Nucleus accumbens (tissue), 56 donors: Measurements from ENCODE around the gene ATP6V0E1.
A peak's percentile ranks its signal among the peaks of the same experiment; 100 is the strongest.
"Not testable (repeated sequence)": the region's sequence is repeated elsewhere in the genome, so short reads cannot be mapped to it uniquely, and the experiment has no call there.

Source experiments
- DNase-seq, 56 donors: peaks; one replicate each; lab custom pipeline; 2025; lab: John Stamatoyannopoulos, UW

Gene ATP6V0E1

GRCh38 chr5:173057062-173057924 lies 73.7 kb downstream of the ATP6V0E1 start:
- DNase-seq, result peak; percentile 84 to 99 (median 98)

DNA sequence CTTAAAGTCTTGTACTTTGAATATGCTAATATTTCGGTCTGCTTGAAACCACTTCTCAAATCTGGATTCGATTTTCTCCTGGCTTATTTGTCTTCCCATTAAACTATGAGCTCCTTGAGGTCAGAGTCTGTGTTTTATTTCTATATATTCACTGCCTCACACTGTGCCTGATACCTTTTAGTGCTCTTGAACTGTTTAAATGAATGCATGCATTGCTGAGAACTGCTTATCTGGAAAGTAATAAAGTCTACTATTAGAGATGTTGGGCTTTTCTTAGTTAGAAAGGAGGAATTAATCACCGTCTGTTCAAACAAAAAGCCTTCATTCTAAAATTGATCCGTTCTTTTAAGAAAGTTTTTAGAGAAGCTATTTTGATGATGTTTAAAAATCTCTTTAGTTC lies 78.6 kb downstream of the ATP6V0E1 start:
- DNase-seq, result no peak

GRCh38 chr5:173065155-173065554 lies 81.6 kb downstream of the ATP6V0E1 start:
- no peak for DNase-seq

DNA sequence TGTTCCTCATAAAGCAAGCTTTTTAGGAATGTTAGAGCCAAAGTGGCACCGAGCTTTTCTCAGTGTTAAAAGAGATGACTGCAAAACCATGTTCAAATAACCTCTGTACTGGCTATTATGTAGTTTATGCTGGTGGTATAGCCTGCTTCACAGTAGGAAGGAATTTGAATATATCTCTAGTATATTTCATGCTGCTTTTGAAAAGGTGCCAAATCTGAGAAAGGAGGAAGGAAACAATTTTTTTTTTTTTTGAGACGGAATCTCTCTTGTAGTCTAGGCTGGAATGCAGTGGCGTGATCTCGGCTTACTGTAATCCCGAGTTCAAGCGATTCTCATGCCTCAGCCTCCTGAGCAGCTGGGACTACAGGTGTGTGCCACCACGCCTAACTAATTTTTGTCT lies 86.1 kb downstream of the ATP6V0E1 start:
- no peak for DNase-seq

- DNase-seq, result no peak
Measured at GRCh38 chr5:173075137-173075843, 91.7 kb downstream of the ATP6V0E1 start.

- DNase-seq, result no peak
Measured at GRCh38 chr5:173075970-173076369, 92.4 kb downstream of the ATP6V0E1 start.

DNA sequence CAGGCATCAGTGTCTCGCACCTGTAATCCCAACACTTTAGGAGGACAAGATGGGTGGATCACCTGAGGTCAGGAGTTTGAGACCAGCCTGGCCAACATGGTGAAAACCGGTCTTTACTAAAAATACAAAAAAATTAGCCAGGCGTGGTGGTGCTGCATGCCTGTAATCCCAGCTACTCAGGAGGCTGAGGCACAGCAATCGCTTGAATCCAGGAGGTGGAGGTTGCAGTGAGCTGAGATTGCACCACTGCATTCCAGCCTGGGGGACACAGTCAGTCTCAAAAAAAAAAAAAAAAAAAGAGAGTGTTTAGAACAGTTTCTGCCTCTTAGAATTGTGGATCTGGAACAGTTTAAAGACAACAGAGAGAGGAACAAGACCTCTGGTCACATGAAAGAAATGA lies 92.9 kb downstream of the ATP6V0E1 start:
- DNase-seq, result not testable (repeated sequence)

DNA sequence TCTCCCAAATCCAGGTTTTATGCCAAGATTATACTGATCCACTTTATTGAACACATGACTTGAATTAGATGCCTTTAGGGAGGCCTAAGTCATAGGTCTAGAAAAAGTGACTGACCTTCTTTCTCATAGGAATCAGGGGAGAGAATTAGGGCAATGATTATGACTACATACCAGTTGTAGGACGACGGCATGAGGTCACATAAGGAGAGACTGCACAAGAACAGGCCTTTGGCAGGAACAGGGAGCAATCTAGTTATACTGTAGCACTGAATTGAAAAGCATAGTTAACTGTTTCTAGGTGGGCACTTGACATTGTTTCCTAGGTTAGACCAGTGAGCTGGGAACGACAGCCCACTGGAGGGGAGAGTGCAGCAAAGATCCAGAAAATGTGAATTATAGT lies 95.3 kb downstream of the ATP6V0E1 start:
- no peak for DNase-seq
